K562 (cell line): ENCODE measurements around the gene ACAP2. TPM values are rescaled to one million over a fixed set of nuclear protein-coding genes. Genes with fewer than 3 reads are reported as not detected.

Experiments
- DIDO1 ChIP-seq: fragments of 450-650 bp; IDR thresholded peaks from 2 replicates; pipeline ENCODE4 v1.6.1; 2016; ENCODE audit warnings: low read depth, missing biosample characterization, missing genetic modification characterization
- DPF2 ChIP-seq: fragments of 450-650 bp; IDR thresholded peaks from 2 replicates; pipeline ENCODE4 v1.6.1; 2016
- EGR1 ChIP-seq: fragments of 450-650 bp; conservative IDR thresholded peaks from 2 replicates; pipeline ENCODE4 v1.6.1; 2017; ENCODE audit warnings: mild to moderate bottlenecking
- FOXJ3 ChIP-seq: sonication (generic); formaldehyde crosslinking; IDR thresholded peaks from 2 replicates; pipeline ENCODE4 v1.4.0; 2020; ENCODE audit warnings: mild to moderate bottlenecking, missing genetic modification reagents
- MCM7 ChIP-seq, 2 experiments: fragments of 450-650 bp; IDR thresholded peaks; 2 replicates each; pipeline ENCODE4 v1.6.1; 2016 to 2018
- PHF8 ChIP-seq: fragments of 200-600 bp; sonication (generic); IDR thresholded peaks from 2 replicates; pipeline ENCODE4 v1.6.1; 2012; ENCODE audit warnings: mixed run types, mild to moderate bottlenecking, inconsistent platforms, low read length, moderate library complexity, borderline replicate concordance
- RAD21 ChIP-seq, 2 experiments: fragments of 250-450 bp in 1 of 2; fragments of 450-650 bp in 1 of 2; sonication (Bioruptor Pico) in 1 of 2; formaldehyde crosslinking in 1 of 2; IDR thresholded peaks in 1 of 2; conservative IDR thresholded peaks in 1 of 2; 2 replicates each; pipeline versions ENCODE4 v1.4.0 to v1.8.0; 2020 to 2022; ENCODE audit warnings: mild to moderate bottlenecking in 2 of 2, moderate library complexity in 1 of 2
- SIX5 ChIP-seq, 2 experiments: IDR thresholded peaks; 2 replicates each; pipeline ENCODE4 v1.6.1; 2011; ENCODE audit warnings: low read length in 2 of 2, borderline replicate concordance in 1 of 2, low read depth in 1 of 2, mild to moderate bottlenecking in 1 of 2, moderate library complexity in 1 of 2; ENCODE audit not compliant: insufficient read depth in 1 of 2
- SREBF2 ChIP-seq: sonication (generic); formaldehyde crosslinking; IDR thresholded peaks from 2 replicates; pipeline ENCODE4 v1.4.0; 2020; ENCODE audit warnings: mild to moderate bottlenecking, missing genetic modification reagents
- ZNF408 ChIP-seq: fragments of 250-450 bp; sonication (Bioruptor Pico); IDR thresholded peaks from 2 replicates; pipeline ENCODE4 v1.4.0; 2020; ENCODE audit warnings: low read depth, mild to moderate bottlenecking, moderate library complexity
- polyA plus RNA-seq, 8 experiments: library from polyadenylated mRNA; depleted of rRNA in 4 of 8; stranded (reverse) in 5 of 8; unstranded in 3 of 8; fragments of >200 nt; fragmentation: Nextera tagmentation in 2 of 8; fragmentation: Illumina TruSeq in 1 of 8; extraction: Ambion mirVana in 2 of 8; extraction: Trizol in 1 of 8; gene quantifications; 2 replicates each; pipeline versions ENCODE4 v1.2.1 to v1.2.3, GENCODE V29; 2011 to 2014; ENCODE audit warnings: inconsistent platforms in 1 of 8, missing spikeins in 1 of 8
- total RNA-seq, 7 experiments: library from RNA; depleted of rRNA in 6 of 7; stranded (reverse); fragments of >200 nt in 6 of 7; fragmentation: Illumina TruSeq in 2 of 7; extraction: Trizol in 2 of 7; gene quantifications; 2 replicates each; pipeline versions ENCODE4 v1.2.1 to v1.2.3, GENCODE V29; 2011 to 2021; ENCODE audit warnings: low replicate concordance in 1 of 7
- TF ChIP-seq, protein P1 (sequence below): fragments of 450-650 bp; IDR thresholded peaks from 2 replicates; pipeline ENCODE4 v1.6.1; 2016
- TF ChIP-seq, protein P2 (sequence below): fragments of 450-650 bp; IDR thresholded peaks from one replicate; pipeline ENCODE4 v1.6.1; 2018; ENCODE audit warnings: mild to moderate bottlenecking, moderate library complexity; ENCODE audit not compliant: partially characterized antibody
- TF ChIP-seq, protein P3 (sequence below), 2 experiments: fragments of 150-350 bp in 1 of 2; IDR thresholded peaks; 2 replicates each; pipeline ENCODE4 v1.6.1; 2012 to 2016; ENCODE audit warnings: low read depth in 2 of 2, low read length in 2 of 2, mild to moderate bottlenecking in 1 of 2, moderate library complexity in 1 of 2
- TF ChIP-seq, protein P4 (sequence below): IDR thresholded peaks from 2 replicates; pipeline ENCODE4 v1.6.1; 2014; ENCODE audit warnings: antibody characterized with exemption
- TF ChIP-seq, protein P5 (sequence below): fragments of 250-450 bp; sonication (Bioruptor Pico); IDR thresholded peaks from 2 replicates; pipeline ENCODE4 v1.5.0; 2020; ENCODE audit warnings: mild to moderate bottlenecking, borderline replicate concordance
- TF ChIP-seq, protein P6 (sequence below), 2 experiments: fragments of 250-450 bp in 1 of 2; fragments of 450-650 bp in 1 of 2; sonication (Bioruptor Pico) in 1 of 2; IDR thresholded peaks; 2 replicates each; pipeline versions ENCODE4 v1.6.1 to v1.8.0; 2016 to 2021; ENCODE audit warnings: mild to moderate bottlenecking in 2 of 2, moderate library complexity in 2 of 2, missing compliant biosample characterization in 1 of 2, missing genetic modification characterization in 1 of 2

ACAP2 gene
- total and polyA plus RNA-seq, 9 of the 15 experiments (the other 6 are each of a cell fraction or from before 2014, with no cell fraction given) = 10.6 to 52.7 (median 34.4) TPM

DNA sequence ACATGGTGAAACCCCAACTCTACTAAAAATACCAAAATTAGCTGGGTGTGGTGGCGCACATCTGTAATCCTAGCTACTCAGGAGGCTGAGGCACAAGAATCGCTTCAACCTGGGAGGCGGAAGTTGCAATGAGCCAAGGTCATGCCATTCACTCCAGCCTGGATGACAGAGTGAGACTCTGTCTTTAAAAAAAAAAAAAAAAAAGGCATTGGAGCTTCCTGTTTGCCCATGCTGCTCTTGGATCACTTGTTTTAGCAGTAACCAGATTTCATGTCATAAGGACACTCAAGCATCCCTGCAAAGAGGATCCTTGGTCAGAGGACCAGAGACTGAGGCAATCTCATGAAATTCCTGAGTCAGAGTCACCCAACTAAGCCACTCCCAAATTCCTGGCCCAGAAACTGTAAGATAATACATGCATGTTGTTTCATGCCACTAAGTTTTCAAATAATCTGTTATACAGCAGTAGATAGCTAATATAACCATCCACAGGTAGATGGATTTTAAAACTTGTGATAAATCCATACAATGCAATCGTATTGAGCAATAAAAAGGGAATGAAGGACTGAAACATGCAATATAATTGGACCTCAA lies 89.8 kb downstream of the ACAP2 start (continued):
- no peak for TF ChIP-seq MCM7 (IDR thresholded peaks at IDR 0.05)
- no peak for TF ChIP-seq DIDO1 (tag)
- TF ChIP-seq, protein P1, sequence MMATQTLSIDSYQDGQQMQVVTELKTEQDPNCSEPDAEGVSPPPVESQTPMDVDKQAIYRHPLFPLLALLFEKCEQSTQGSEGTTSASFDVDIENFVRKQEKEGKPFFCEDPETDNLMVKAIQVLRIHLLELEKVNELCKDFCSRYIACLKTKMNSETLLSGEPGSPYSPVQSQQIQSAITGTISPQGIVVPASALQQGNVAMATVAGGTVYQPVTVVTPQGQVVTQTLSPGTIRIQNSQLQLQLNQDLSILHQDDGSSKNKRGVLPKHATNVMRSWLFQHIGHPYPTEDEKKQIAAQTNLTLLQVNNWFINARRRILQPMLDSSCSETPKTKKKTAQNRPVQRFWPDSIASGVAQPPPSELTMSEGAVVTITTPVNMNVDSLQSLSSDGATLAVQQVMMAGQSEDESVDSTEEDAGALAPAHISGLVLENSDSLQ = no peak
- no peak for TF ChIP-seq ZNF408 (CRISPR knock-in tag)
- no peak for TF ChIP-seq PHF8
- TF ChIP-seq, protein P2, sequence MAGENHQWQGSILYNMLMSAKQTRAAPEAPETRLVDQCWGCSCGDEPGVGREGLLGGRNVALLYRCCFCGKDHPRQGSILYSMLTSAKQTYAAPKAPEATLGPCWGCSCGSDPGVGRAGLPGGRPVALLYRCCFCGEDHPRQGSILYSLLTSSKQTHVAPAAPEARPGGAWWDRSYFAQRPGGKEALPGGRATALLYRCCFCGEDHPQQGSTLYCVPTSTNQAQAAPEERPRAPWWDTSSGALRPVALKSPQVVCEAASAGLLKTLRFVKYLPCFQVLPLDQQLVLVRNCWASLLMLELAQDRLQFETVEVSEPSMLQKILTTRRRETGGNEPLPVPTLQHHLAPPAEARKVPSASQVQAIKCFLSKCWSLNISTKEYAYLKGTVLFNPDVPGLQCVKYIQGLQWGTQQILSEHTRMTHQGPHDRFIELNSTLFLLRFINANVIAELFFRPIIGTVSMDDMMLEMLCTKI = no peak
- no peak for TF ChIP-seq SREBF2 (CRISPR knock-in tag)
- TF ChIP-seq, protein P3, sequence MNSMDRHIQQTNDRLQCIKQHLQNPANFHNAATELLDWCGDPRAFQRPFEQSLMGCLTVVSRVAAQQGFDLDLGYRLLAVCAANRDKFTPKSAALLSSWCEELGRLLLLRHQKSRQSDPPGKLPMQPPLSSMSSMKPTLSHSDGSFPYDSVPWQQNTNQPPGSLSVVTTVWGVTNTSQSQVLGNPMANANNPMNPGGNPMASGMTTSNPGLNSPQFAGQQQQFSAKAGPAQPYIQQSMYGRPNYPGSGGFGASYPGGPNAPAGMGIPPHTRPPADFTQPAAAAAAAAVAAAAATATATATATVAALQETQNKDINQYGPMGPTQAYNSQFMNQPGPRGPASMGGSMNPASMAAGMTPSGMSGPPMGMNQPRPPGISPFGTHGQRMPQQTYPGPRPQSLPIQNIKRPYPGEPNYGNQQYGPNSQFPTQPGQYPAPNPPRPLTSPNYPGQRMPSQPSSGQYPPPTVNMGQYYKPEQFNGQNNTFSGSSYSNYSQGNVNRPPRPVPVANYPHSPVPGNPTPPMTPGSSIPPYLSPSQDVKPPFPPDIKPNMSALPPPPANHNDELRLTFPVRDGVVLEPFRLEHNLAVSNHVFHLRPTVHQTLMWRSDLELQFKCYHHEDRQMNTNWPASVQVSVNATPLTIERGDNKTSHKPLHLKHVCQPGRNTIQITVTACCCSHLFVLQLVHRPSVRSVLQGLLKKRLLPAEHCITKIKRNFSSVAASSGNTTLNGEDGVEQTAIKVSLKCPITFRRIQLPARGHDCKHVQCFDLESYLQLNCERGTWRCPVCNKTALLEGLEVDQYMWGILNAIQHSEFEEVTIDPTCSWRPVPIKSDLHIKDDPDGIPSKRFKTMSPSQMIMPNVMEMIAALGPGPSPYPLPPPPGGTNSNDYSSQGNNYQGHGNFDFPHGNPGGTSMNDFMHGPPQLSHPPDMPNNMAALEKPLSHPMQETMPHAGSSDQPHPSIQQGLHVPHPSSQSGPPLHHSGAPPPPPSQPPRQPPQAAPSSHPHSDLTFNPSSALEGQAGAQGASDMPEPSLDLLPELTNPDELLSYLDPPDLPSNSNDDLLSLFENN (IDR thresholded peaks at IDR 0.05; ENCODE audit: low read depth in 2 of 2, low read length in 2 of 2) = no peak
- TF ChIP-seq, protein P4, sequence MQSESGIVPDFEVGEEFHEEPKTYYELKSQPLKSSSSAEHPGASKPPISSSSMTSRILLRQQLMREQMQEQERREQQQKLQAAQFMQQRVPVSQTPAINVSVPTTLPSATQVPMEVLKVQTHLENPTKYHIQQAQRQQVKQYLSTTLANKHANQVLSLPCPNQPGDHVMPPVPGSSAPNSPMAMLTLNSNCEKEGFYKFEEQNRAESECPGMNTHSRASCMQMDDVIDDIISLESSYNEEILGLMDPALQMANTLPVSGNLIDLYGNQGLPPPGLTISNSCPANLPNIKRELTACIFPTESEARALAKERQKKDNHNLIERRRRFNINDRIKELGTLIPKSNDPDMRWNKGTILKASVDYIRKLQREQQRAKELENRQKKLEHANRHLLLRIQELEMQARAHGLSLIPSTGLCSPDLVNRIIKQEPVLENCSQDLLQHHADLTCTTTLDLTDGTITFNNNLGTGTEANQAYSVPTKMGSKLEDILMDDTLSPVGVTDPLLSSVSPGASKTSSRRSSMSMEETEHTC = no peak
- TF ChIP-seq, protein P5, sequence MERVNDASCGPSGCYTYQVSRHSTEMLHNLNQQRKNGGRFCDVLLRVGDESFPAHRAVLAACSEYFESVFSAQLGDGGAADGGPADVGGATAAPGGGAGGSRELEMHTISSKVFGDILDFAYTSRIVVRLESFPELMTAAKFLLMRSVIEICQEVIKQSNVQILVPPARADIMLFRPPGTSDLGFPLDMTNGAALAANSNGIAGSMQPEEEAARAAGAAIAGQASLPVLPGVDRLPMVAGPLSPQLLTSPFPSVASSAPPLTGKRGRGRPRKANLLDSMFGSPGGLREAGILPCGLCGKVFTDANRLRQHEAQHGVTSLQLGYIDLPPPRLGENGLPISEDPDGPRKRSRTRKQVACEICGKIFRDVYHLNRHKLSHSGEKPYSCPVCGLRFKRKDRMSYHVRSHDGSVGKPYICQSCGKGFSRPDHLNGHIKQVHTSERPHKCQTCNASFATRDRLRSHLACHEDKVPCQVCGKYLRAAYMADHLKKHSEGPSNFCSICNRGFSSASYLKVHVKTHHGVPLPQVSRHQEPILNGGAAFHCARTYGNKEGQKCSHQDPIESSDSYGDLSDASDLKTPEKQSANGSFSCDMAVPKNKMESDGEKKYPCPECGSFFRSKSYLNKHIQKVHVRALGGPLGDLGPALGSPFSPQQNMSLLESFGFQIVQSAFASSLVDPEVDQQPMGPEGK (CRISPR knock-in tag) = no peak
- no peak for TF ChIP-seq EGR1
- no peak for TF ChIP-seq SIX5 (IDR thresholded peaks at IDR 0.05; ENCODE audit: borderline replicate concordance in 1 of 2, insufficient read depth in 1 of 2, low read depth in 1 of 2, low read length in 2 of 2)
- no peak for TF ChIP-seq FOXJ3 (CRISPR knock-in tag)
- TF ChIP-seq RAD21 (CRISPR knock-in tag; conservative IDR thresholded peaks at IDR 0.05 in 1 of 2, IDR thresholded peaks at IDR 0.05 in 1 of 2) = no peak
- TF ChIP-seq, protein P6, sequence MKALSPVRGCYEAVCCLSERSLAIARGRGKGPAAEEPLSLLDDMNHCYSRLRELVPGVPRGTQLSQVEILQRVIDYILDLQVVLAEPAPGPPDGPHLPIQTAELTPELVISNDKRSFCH (CRISPR knock-in tag; IDR thresholded peaks at IDR 0.05) = no peak
- TF ChIP-seq, protein P6 (tag; IDR thresholded peaks at IDR 0.05) = peak; percentile 76; the same call in 1 of the 2 replicates
- peak; percentile 70; the same call in 1 of the 2 replicates for TF ChIP-seq DPF2
